HCT116 (cell line): ENCODE results near the gene OGDHL.

Experiments
- CBX3 ChIP-seq: IDR thresholded peaks from 2 replicates; pipeline ENCODE4 v1.6.1; 2012; ENCODE audit warnings: low read depth
- CTCF ChIP-seq, 3 experiments: fragments of 200-600 bp in 1 of 3; sonication (generic) in 1 of 3; IDR thresholded peaks in 2 of 3; conservative IDR thresholded peaks in 1 of 3; 2 replicates each; pipeline ENCODE4 v1.5.1; 2012 to 2017; ENCODE audit warnings: low read depth in 2 of 3, low read length in 2 of 3, antibody characterized with exemption in 1 of 3, borderline replicate concordance in 1 of 3, control low read depth in 1 of 3, mild to moderate bottlenecking in 1 of 3, mixed read lengths in 1 of 3, mixed run types in 1 of 3, moderate library complexity in 1 of 3; ENCODE audit not compliant: insufficient read depth in 1 of 3
- EZH2 ChIP-seq: fragments of 200-600 bp; sonication (generic); IDR thresholded peaks from 2 replicates; pipeline ENCODE4 v1.6.1; 2017; ENCODE audit warnings: antibody characterized with exemption, mixed run types
- JUND ChIP-seq: IDR thresholded peaks from 2 replicates; pipeline ENCODE4 v1.6.1; 2012
- MAX ChIP-seq: IDR thresholded peaks from 2 replicates; pipeline ENCODE4 v1.6.1; 2012
- POLR2A ChIP-seq: IDR thresholded peaks from 2 replicates; pipeline ENCODE4 v1.7.0; 2011; ENCODE audit warnings: borderline replicate concordance; ENCODE audit not compliant: insufficient read depth, insufficient read length; ENCODE audit errors: extremely low read depth
- REST ChIP-seq: IDR thresholded peaks from 2 replicates; pipeline ENCODE4 v1.6.1; 2012; ENCODE audit warnings: low read depth
- SRF ChIP-seq: IDR thresholded peaks from 2 replicates; pipeline ENCODE4 v1.6.1; 2012; ENCODE audit warnings: low read depth
- TCF7L2 ChIP-seq: IDR thresholded peaks from 2 replicates; pipeline ENCODE4 v1.7.0; 2011; ENCODE audit warnings: borderline replicate concordance, inconsistent platforms; ENCODE audit not compliant: insufficient read depth, insufficient read length; ENCODE audit errors: extremely low read depth
- ZBTB33 ChIP-seq: IDR thresholded peaks from 2 replicates; pipeline ENCODE4 v1.6.1; 2011; ENCODE audit warnings: mild to moderate bottlenecking, low read length, moderate library complexity; ENCODE audit not compliant: insufficient replicate concordance; ENCODE audit errors: extremely low read depth

- TF ChIP-seq CTCF (IDR thresholded peaks at IDR 0.05 in 2 of 3, conservative IDR thresholded peaks at IDR 0.05 in 1 of 3; ENCODE audit: borderline replicate concordance in 1 of 3, insufficient read depth in 1 of 3, low read depth in 2 of 3, low read length in 2 of 3) (no peak), POLR2A (no peak), REST (no peak), EZH2 (no peak), SRF (no peak), CBX3 (no peak), TCF7L2 (no peak), JUND (no peak), ZBTB33 (no peak), MAX (no peak)
Measured at GRCh38 chr10:49742683-49743463, 19.2 kb downstream of the OGDHL start.
